Measurements from ENCODE around the gene MBOAT7. TPM values are rescaled to one million over a fixed set of nuclear protein-coding genes. Genes with fewer than 3 reads are reported as not detected.
"Not testable (repeated sequence)": the region's sequence is repeated elsewhere in the genome, so short reads cannot be mapped to it uniquely, and the experiment has no call there.

Gene MBOAT7
- polyA plus RNA-seq, 1 donor (not counting 4 experiments of a cell fraction or from before 2014, with no cell fraction given): 41.3 TPM

GRCh38 chr19:54229146-54229545 is 39.8 kb upstream of the MBOAT7 start:
- Histone ChIP-seq H3K9ac (ENCODE audit: control insufficient read depth, extremely low read depth, insufficient read depth, low read length) (no peak overlapping the region), H2AFZ (ENCODE audit: control insufficient read depth, low read length) (no peak overlapping the region), H3K27me3 (ENCODE audit: control insufficient read depth, extremely low read depth, insufficient read depth, low read length) (no peaks in the 10 kb centered on the region), H3K9me3 (ENCODE audit: control insufficient read depth, low read depth, low read length) (no peaks in the 10 kb centered on the region), H3K4me3 (ENCODE audit: control insufficient read depth in 2 of 3, extremely low read depth in 1 of 3, insufficient read depth in 2 of 3, low read depth in 1 of 3, low read length in 3 of 3) (no peak overlapping the region), H3K4me2 (ENCODE audit: control insufficient read depth, extremely low read depth, insufficient read depth, low read depth, low read length) (no peak overlapping the region), H3K36me3 (ENCODE audit: control insufficient read depth in 2 of 2, extremely low read depth in 1 of 2, insufficient read depth in 2 of 2, low read length in 2 of 2) (no peaks in the 10 kb centered on the region), H3K79me2 (ENCODE audit: control insufficient read depth, insufficient read depth, low read length) (no peaks in the 10 kb centered on the region), H3K9me1 (ENCODE audit: control insufficient read depth, extremely low read depth, insufficient read depth, low read length) (no peaks in the 10 kb centered on the region), H3K27ac (ENCODE audit: control insufficient read depth, insufficient read depth, low read length) (no peak overlapping the region), H3K4me1 (ENCODE audit: control insufficient read depth, extremely low read depth, insufficient read depth, low read length) (no peaks in the 10 kb centered on the region), H4K20me1 (ENCODE audit: control insufficient read depth, extremely low read depth, insufficient read depth, low read length) (no peaks in the 10 kb centered on the region)
- DNase-seq (ENCODE audit: low read depth, low spot score) (no peak), FAIRE-seq (no peak)
- dilution Hi-C loops (cut with MboI; ENCODE audit: extremely low pct_ligation_motif_present, low sequenced_read_pairs): no loop called here
- no peak for TF ChIP-seq EZH2 (IDR thresholded peaks at IDR 0.05; ENCODE audit: low read length)
- no peak for TF ChIP-seq CTCF (optimal IDR thresholded peaks at IDR 0.05 in 1 of 3, IDR thresholded peaks at IDR 0.05 in 1 of 3, conservative IDR thresholded peaks at IDR 0.05 in 1 of 3; ENCODE audit: extremely low read depth in 1 of 3, insufficient read depth in 2 of 3, low read length in 3 of 3)

GRCh38 chr19:54224619-54225018 is 35.2 kb upstream of the MBOAT7 start:
- H3K4me2 ChIP-seq (ENCODE audit: control insufficient read depth, extremely low read depth, insufficient read depth, low read depth, low read length); H3K27me3 ChIP-seq (ENCODE audit: control insufficient read depth, extremely low read depth, insufficient read depth, low read length); H4K20me1 ChIP-seq (ENCODE audit: control insufficient read depth, extremely low read depth, insufficient read depth, low read length); H3K27ac ChIP-seq (ENCODE audit: control insufficient read depth, insufficient read depth, low read length); H3K79me2 ChIP-seq (ENCODE audit: control insufficient read depth, insufficient read depth, low read length); dilution Hi-C loops (cut with MboI; ENCODE audit: extremely low pct_ligation_motif_present, low sequenced_read_pairs); H2AFZ ChIP-seq (ENCODE audit: control insufficient read depth, low read length); FAIRE-seq; H3K9ac ChIP-seq (ENCODE audit: control insufficient read depth, extremely low read depth, insufficient read depth, low read length); H3K36me3 ChIP-seq (ENCODE audit: control insufficient read depth in 2 of 2, extremely low read depth in 1 of 2, insufficient read depth in 2 of 2, low read length in 2 of 2); H3K4me1 ChIP-seq (ENCODE audit: control insufficient read depth, extremely low read depth, insufficient read depth, low read length); H3K4me3 ChIP-seq (ENCODE audit: control insufficient read depth in 2 of 3, extremely low read depth in 1 of 3, insufficient read depth in 2 of 3, low read depth in 1 of 3, low read length in 3 of 3); H3K9me1 ChIP-seq (ENCODE audit: control insufficient read depth, extremely low read depth, insufficient read depth, low read length); DNase-seq (ENCODE audit: low read depth, low spot score); H3K9me3 ChIP-seq (ENCODE audit: control insufficient read depth, low read depth, low read length): not testable (repeated sequence)

GRCh38 chr19:54223937-54224281 is 34.5 kb upstream of the MBOAT7 start:
- H3K9me3 ChIP-seq (ENCODE audit: control insufficient read depth, low read depth, low read length); H3K4me1 ChIP-seq (ENCODE audit: control insufficient read depth, extremely low read depth, insufficient read depth, low read length); H3K27me3 ChIP-seq (ENCODE audit: control insufficient read depth, extremely low read depth, insufficient read depth, low read length); H3K9ac ChIP-seq (ENCODE audit: control insufficient read depth, extremely low read depth, insufficient read depth, low read length); H3K36me3 ChIP-seq (ENCODE audit: control insufficient read depth in 2 of 2, extremely low read depth in 1 of 2, insufficient read depth in 2 of 2, low read length in 2 of 2); H3K79me2 ChIP-seq (ENCODE audit: control insufficient read depth, insufficient read depth, low read length); H3K4me3 ChIP-seq (ENCODE audit: control insufficient read depth in 2 of 3, extremely low read depth in 1 of 3, insufficient read depth in 2 of 3, low read depth in 1 of 3, low read length in 3 of 3); DNase-seq (ENCODE audit: low read depth, low spot score); H4K20me1 ChIP-seq (ENCODE audit: control insufficient read depth, extremely low read depth, insufficient read depth, low read length); H2AFZ ChIP-seq (ENCODE audit: control insufficient read depth, low read length); dilution Hi-C loops (cut with MboI; ENCODE audit: extremely low pct_ligation_motif_present, low sequenced_read_pairs); H3K27ac ChIP-seq (ENCODE audit: control insufficient read depth, insufficient read depth, low read length); H3K9me1 ChIP-seq (ENCODE audit: control insufficient read depth, extremely low read depth, insufficient read depth, low read length); FAIRE-seq; H3K4me2 ChIP-seq (ENCODE audit: control insufficient read depth, extremely low read depth, insufficient read depth, low read depth, low read length): not testable (repeated sequence)

GRCh38 chr19:54223277-54223936 is 34.0 kb upstream of the MBOAT7 start:
- DNase-seq (ENCODE audit: low read depth, low spot score); FAIRE-seq; H3K4me3 ChIP-seq (ENCODE audit: control insufficient read depth in 2 of 3, extremely low read depth in 1 of 3, insufficient read depth in 2 of 3, low read depth in 1 of 3, low read length in 3 of 3); H3K36me3 ChIP-seq (ENCODE audit: control insufficient read depth in 2 of 2, extremely low read depth in 1 of 2, insufficient read depth in 2 of 2, low read length in 2 of 2); H3K4me2 ChIP-seq (ENCODE audit: control insufficient read depth, extremely low read depth, insufficient read depth, low read depth, low read length); H3K9ac ChIP-seq (ENCODE audit: control insufficient read depth, extremely low read depth, insufficient read depth, low read length); H4K20me1 ChIP-seq (ENCODE audit: control insufficient read depth, extremely low read depth, insufficient read depth, low read length); H3K9me3 ChIP-seq (ENCODE audit: control insufficient read depth, low read depth, low read length); H3K4me1 ChIP-seq (ENCODE audit: control insufficient read depth, extremely low read depth, insufficient read depth, low read length); H2AFZ ChIP-seq (ENCODE audit: control insufficient read depth, low read length); dilution Hi-C loops (cut with MboI; ENCODE audit: extremely low pct_ligation_motif_present, low sequenced_read_pairs); H3K9me1 ChIP-seq (ENCODE audit: control insufficient read depth, extremely low read depth, insufficient read depth, low read length); H3K79me2 ChIP-seq (ENCODE audit: control insufficient read depth, insufficient read depth, low read length); H3K27ac ChIP-seq (ENCODE audit: control insufficient read depth, insufficient read depth, low read length); H3K27me3 ChIP-seq (ENCODE audit: control insufficient read depth, extremely low read depth, insufficient read depth, low read length): not testable (repeated sequence)

Measured in keratinocyte (primary cell).